Camera-type eye (tissue), 1 donor: ENCODE data around the gene FRMPD1. TPM values are rescaled to one million over a fixed set of nuclear protein-coding genes. Genes with fewer than 3 reads are reported as not detected.

Experiments used
- total RNA-seq: library from RNA; depleted of rRNA; stranded (reverse); fragments of >200 nt; gene quantifications from one replicate; pipeline ENCODE4 v1.2.3, GENCODE V29; 2014

The FRMPD1 gene, protein sequence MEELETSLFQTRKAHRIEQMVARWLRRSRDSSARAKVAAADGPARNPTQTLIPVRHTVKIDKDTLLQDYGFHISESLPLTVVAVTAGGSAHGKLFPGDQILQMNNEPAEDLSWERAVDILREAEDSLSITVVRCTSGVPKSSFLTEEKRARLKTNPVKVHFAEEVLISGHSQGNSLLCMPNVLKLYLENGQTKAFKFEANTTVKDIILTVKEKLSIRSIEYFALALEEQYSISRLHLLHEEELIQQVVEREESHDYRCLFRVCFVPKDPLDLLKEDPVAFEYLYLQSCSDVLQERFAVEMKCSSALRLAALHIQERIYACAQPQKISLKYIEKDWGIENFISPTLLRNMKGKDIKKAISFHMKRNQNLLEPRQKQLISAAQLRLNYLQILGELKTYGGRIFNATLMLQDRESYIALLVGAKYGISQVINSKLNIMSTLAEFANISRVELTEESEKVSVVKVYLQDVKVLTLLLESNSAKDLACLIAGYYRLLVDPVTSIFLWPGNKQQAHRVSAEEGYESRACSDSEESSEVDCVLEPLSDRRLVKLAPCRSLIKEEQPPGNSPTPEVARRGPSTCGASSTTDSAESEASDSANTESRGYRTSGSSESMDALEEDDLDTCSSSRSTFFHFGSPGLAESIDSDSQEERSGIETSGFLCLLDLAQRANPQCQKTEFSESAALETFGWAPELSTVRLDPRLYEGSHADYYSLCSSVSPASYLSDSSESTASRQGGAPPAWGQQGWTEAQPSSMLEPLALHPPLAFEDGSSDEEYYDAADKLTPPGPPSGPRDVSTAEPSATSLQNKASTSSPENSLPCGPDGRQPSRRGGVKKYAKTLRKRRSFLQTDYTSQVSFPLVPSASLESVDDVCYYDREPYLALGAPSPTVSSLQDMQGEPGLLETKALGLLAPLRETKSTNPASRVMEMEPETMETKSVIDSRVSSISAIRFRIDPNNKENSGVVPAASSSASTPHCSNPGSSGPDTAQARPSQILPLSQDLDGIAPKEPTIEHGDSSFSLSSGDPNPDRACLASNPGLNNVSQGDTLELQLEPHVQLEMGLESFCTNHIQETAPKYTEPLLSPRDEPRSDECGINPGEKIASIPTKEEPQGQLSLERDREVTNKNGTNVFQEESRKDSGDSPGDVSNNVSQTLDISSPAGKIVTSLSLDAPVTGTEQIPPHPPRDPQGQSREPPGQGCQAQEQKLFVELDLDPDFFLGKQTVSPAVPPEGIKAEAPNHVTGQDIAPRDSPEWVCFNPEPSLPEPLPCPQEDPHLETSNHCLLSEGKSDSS (N-terminal part only)
- 34.9 TPM for total RNA-seq

GRCh38 chr9:37650873-37651768 lies at the start of gene FRMPD1:
TSS of gene FRMPD1 (plus strand) at chr9:37650954. CDS start at chr9:37692642, 41,688 bp downstream.

GRCh38 chr9:37753489-37754190 lies 102.9 kb downstream of the FRMPD1 start, which contains the start of gene TRMT10B:
TSS of gene TRMT10B (plus strand) at chr9:37753805. CDS start at chr9:37761932, 8,127 bp downstream.

DNA sequence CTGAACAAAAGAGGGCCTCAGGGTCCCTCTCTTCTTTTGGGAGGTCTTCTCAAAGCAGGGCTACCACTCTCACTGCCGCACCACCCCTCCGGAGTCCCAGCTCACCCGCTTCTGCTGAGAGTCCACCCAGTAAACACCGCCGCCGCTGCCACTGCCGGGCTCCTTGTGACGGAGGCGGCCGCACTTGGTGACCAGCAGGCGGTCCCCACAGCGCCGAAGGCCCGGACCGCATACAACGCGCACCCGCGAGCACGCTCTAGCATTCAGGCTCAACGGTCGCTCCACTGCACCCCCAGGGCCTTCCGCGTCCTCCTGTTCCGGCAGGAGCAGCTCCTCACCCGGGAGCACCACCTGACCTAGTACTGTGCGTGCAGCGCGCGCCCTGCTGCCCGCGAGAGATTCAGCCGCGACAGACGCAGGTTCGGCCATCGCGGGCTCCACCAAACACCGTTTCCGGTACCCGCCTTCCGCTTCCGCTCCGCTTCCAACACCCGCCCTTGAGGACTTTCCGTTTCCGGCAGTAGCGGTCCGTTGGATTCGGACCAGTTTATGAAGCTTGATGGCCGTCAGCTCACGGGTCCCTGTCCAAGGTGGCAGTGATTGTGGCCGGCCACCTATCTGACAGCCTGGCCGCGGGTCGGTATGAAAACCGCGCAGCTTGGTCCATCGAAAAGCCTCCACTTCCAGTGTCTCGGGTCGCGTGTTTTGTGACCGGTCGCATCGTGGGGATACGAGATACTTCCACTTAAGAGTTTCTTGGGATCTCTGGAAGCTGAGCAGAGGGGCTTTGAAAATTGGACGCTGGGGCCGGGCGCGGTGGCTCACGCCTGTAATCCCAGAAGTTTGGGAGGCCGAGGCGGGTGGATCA lies 134.1 kb downstream of the FRMPD1 start, which contains the start of gene EXOSC3:
Gene EXOSC3, minus strand, starts transcription at position 449 of the 868 bp plus-strand sequence. Its CDS starts 20 bp downstream, at position 429.

Other genes starting within 250 kb of the FRMPD1 start
- 94.9 TPM for gene GRHPR, start 228.3 kb upstream of the FRMPD1 start, total RNA-seq
- gene ZBTB5, start 185.5 kb upstream of the FRMPD1 start, total RNA-seq: 31.8 TPM
- 30.1 TPM for gene POLR1E, start 165.0 kb upstream of the FRMPD1 start, total RNA-seq
- gene FBXO10, start 74.6 kb upstream of the FRMPD1 start, total RNA-seq: 32.5 TPM
- gene TOMM5, start 58.4 kb upstream of the FRMPD1 start, total RNA-seq: 62.6 TPM
- 8.7 TPM for gene TRMT10B, start 102.9 kb downstream of the FRMPD1 start, total RNA-seq
- gene EXOSC3, start 134.1 kb downstream of the FRMPD1 start, total RNA-seq: 73.2 TPM
- gene DCAF10, start 149.8 kb downstream of the FRMPD1 start, total RNA-seq: 39.6 TPM